Cerebellar nuclear complex (tissue), 1 donor: Measurements from ENCODE around the gene COX19.
"Not testable (repeated sequence)": the region's sequence is repeated elsewhere in the genome, so short reads cannot be mapped to it uniquely, and the experiment has no call there.

Experiments used
- DNase-seq, 2 experiments: peaks; one replicate each; lab custom pipeline; 2025; lab: John Stamatoyannopoulos, UW

Gene COX19

GRCh38 chr7:944744-945143, 30.6 kb downstream of the COX19 start:
- no peak for DNase-seq

- not testable (repeated sequence) for DNase-seq
Measured at GRCh38 chr7:943793-944192, 31.6 kb downstream of the COX19 start.

- DNase-seq = no peak
Measured at GRCh38 chr7:940599-941408, 34.5 kb downstream of the COX19 start.

- DNase-seq = no peak
Measured at GRCh38 chr7:939843-940242, 35.5 kb downstream of the COX19 start.

GRCh38 chr7:938546-939185, 36.7 kb downstream of the COX19 start:
- DNase-seq = no peak

- DNase-seq = no peak
Measured at GRCh38 chr7:937856-938484, 37.4 kb downstream of the COX19 start.

GRCh38 chr7:936386-937054, 38.8 kb downstream of the COX19 start:
- DNase-seq = no peak

- DNase-seq = no peak
Measured at GRCh38 chr7:935874-936385, 39.4 kb downstream of the COX19 start.

- no peak for DNase-seq
Measured at GRCh38 chr7:935164-935873, 40.0 kb downstream of the COX19 start.

- no peak for DNase-seq
Measured at GRCh38 chr7:934469-935163, 40.7 kb downstream of the COX19 start.

GRCh38 chr7:932651-932975, 42.7 kb downstream of the COX19 start:
- DNase-seq = no peak

GRCh38 chr7:931871-932650, 43.3 kb downstream of the COX19 start:
- no peak for DNase-seq

GRCh38 chr7:930975-931758, 44.2 kb downstream of the COX19 start:
- no peak for DNase-seq

GRCh38 chr7:929311-929711, 46.0 kb downstream of the COX19 start:
- DNase-seq = no peak

GRCh38 chr7:927031-927671, 48.2 kb downstream of the COX19 start:
- DNase-seq = no peak

GRCh38 chr7:926061-927030, 49.0 kb downstream of the COX19 start:
- no peak for DNase-seq

- DNase-seq = no peak
Measured at GRCh38 chr7:925601-926000, 49.7 kb downstream of the COX19 start.
